CD4-positive, alpha-beta T cell (primary cell): ENCODE data around the gene MYO9A. TPM values are rescaled to one million over a fixed set of nuclear protein-coding genes. Genes with fewer than 3 reads are reported as not detected.

Experiments
- ATAC-seq: fragments of 200-7000 bp; cut with Tn5 transposase; one replicate; pipeline ENCODE4 v1.10.0; 2022; ENCODE audit warnings: mild to moderate bottlenecking; ENCODE audit not compliant: poor library complexity
- CTCF ChIA-PET: fragments of 350-600 bp; sonication (Branson Sonifier 250); formaldehyde crosslinking; loops from one replicate; lab custom pipeline; 2021; ENCODE audit warnings: antibody characterized with exemption, inconsistent platforms; lab: Charles Lee
- POLR2A ChIA-PET: fragments of 350-600 bp; sonication (Branson Sonifier 250); formaldehyde crosslinking; loops from one replicate; lab custom pipeline; 2021; ENCODE audit warnings: antibody characterized with exemption, inconsistent platforms; lab: Charles Lee
- DNase-seq, 14 experiments: peaks; one replicate each; pipeline ENCODE4 v3.0.0-alpha.2; 2013 to 2020; ENCODE audit warnings: mixed read lengths in 2 of 14
- H3K27ac ChIP-seq, 2 donors: one replicate each; pipeline versions ENCODE4 v1.5.1 to v1.7.0; 2013; ENCODE audit warnings: low read length in 2 of 2, low read depth in 1 of 2, mild to moderate bottlenecking in 1 of 2
- H3K27me3 ChIP-seq, 2 experiments: 1 replicate in 1 of 2; 2 replicates in 1 of 2; pipeline versions ENCODE4 v1.6.1 to v1.7.0; 2013; ENCODE audit warnings: low read length in 2 of 2, control low read depth in 1 of 2, mild to moderate bottlenecking in 1 of 2, moderate library complexity in 1 of 2; ENCODE audit not compliant: insufficient read depth in 2 of 2, control insufficient read depth in 1 of 2
- H3K36me3 ChIP-seq: one replicate; pipeline ENCODE4 v1.6.1; 2013; ENCODE audit warnings: low read length, control low read depth; ENCODE audit not compliant: insufficient read depth
- H3K4me1 ChIP-seq: one replicate; pipeline ENCODE4 v1.6.1; 2013; ENCODE audit warnings: low read length, control low read depth; ENCODE audit not compliant: insufficient read depth
- H3K4me3 ChIP-seq: one replicate; pipeline ENCODE4 v1.5.1; 2013; ENCODE audit warnings: mild to moderate bottlenecking, low read length, moderate library complexity
- H3K9me3 ChIP-seq, 2 experiments: 1 replicate in 1 of 2; 2 replicates in 1 of 2; pipeline versions ENCODE4 v1.6.1 to v1.7.0; 2013; ENCODE audit warnings: low read length in 2 of 2, mild to moderate bottlenecking in 2 of 2, control low read depth in 1 of 2, moderate library complexity in 1 of 2; ENCODE audit not compliant: control insufficient read depth in 1 of 2, insufficient read depth in 1 of 2
- H3K27ac Mint-ChIP-seq: one replicate; pipeline ENCODE4 v1.8.0; 2020; ENCODE audit warnings: mixed read lengths
- H3K27me3 Mint-ChIP-seq: one replicate; pipeline ENCODE4 v1.8.0; 2021; ENCODE audit warnings: mixed read lengths
- H3K36me3 Mint-ChIP-seq: one replicate; pipeline ENCODE4 v1.8.0; 2021; ENCODE audit warnings: low read depth, mixed read lengths
- H3K4me1 Mint-ChIP-seq: one replicate; pipeline ENCODE4 v1.8.0; 2021; ENCODE audit warnings: low read depth, mixed read lengths
- H3K4me3 Mint-ChIP-seq: one replicate; pipeline ENCODE4 v1.8.0; 2020; ENCODE audit warnings: mild to moderate bottlenecking, mixed read lengths
- H3K9me3 Mint-ChIP-seq: one replicate; pipeline ENCODE4 v1.8.0; 2020; ENCODE audit warnings: mixed read lengths
- CTCF ChIP-seq: fragments of 200-600 bp; IDR thresholded peaks from one replicate; pipeline ENCODE4 v1.8.0; 2022; ENCODE audit warnings: antibody characterized with exemption, mild to moderate bottlenecking
- intact Hi-C, 2 experiments: fragments of 100-400 bp; cut with DNase I in 1 of 2; cut with micrococcal nuclease in 1 of 2; formaldehyde crosslinking; loops; one replicate each; pipeline versions ENCODE4 v1.15.1 to v1.9.0; 2023 to 2025; cut with DNase I, micrococcal nuclease
- total RNA-seq, 174 experiments: library from RNA in 2 of 174; stranded (reverse) in 2 of 174; gene quantifications; one replicate each; pipeline ENCODE4 v1.2.3 and lab custom pipeline; 2021 to 2026

The MYO9A gene
- total RNA-seq, 2 experiments from 2014 or later, result 23.4 to 29.1 TPM

- no peaks in the 10 kb centered on the region for H3K9me3 ChIP-seq
- H3K36me3 Mint-ChIP-seq, result no peaks in the 10 kb centered on the region
- H3K27ac Mint-ChIP-seq, result no peak overlapping the region
- H3K4me3 ChIP-seq, result no peak overlapping the region
- H3K4me1 Mint-ChIP-seq, result no peaks in the 10 kb centered on the region
- H3K4me1 ChIP-seq, result no peaks in the 10 kb centered on the region
- DNase-seq (no peak), ATAC-seq (no peak)
- no peak overlapping the region for H3K27ac ChIP-seq
- H3K27me3 Mint-ChIP-seq, result no peaks in the 10 kb centered on the region
- no peaks in the 10 kb centered on the region for H3K36me3 ChIP-seq
- H3K9me3 Mint-ChIP-seq, result no peaks in the 10 kb centered on the region
- no peak overlapping the region for H3K4me3 Mint-ChIP-seq
- intact Hi-C loops, result no loop called here
- ChIA-PET POLR2A (no interaction called here), CTCF (no interaction called here)
- no peaks in the 10 kb centered on the region for H3K27me3 ChIP-seq
- no peak for TF ChIP-seq CTCF
Observed at GRCh38 chr15:72133211-72133610, 15.3 kb upstream of the MYO9A start.

- CTCF ChIA-PET, result no interaction called here
- no peaks in the 10 kb centered on the region for H3K4me1 ChIP-seq
- no peak for ATAC-seq
- no peaks in the 10 kb centered on the region for H3K36me3 ChIP-seq
- H3K27ac ChIP-seq, result no peak overlapping the region
- no peak for DNase-seq
- H3K9me3 ChIP-seq, result no peaks in the 10 kb centered on the region
- POLR2A ChIA-PET, result no interaction called here
- Mint-ChIP-seq H3K27ac (no peak overlapping the region), H3K9me3 (no peaks in the 10 kb centered on the region), H3K4me1 (no peaks in the 10 kb centered on the region), H3K4me3 (no peak overlapping the region), H3K27me3 (no peaks in the 10 kb centered on the region), H3K36me3 (no peaks in the 10 kb centered on the region)
- H3K4me3 ChIP-seq, result no peak overlapping the region
- H3K27me3 ChIP-seq, result no peaks in the 10 kb centered on the region
- intact Hi-C loops, result no loop called here
- TF ChIP-seq CTCF, result no peak
Observed at GRCh38 chr15:72131922-72132321, 14.0 kb upstream of the MYO9A start.

- H3K36me3 ChIP-seq, result no peaks in the 10 kb centered on the region
- DNase-seq (no peak), ATAC-seq (no peak)
- no peaks in the 10 kb centered on the region for H3K27me3 ChIP-seq
- no peaks in the 10 kb centered on the region for H3K9me3 ChIP-seq
- Mint-ChIP-seq H3K36me3 (no peaks in the 10 kb centered on the region), H3K9me3 (no peaks in the 10 kb centered on the region), H3K4me3 (no peak overlapping the region), H3K27me3 (no peaks in the 10 kb centered on the region), H3K27ac (no peak overlapping the region), H3K4me1 (no peaks in the 10 kb centered on the region)
- TF ChIP-seq CTCF, result no peak
- no peak overlapping the region for H3K4me3 ChIP-seq
- H3K4me1 ChIP-seq, result no peaks in the 10 kb centered on the region
- H3K27ac ChIP-seq, result no peak overlapping the region
- ChIA-PET CTCF (no interaction called here), POLR2A (no interaction called here)
- intact Hi-C loops, result no loop called here
Observed at GRCh38 chr15:72130272-72130671, 12.3 kb upstream of the MYO9A start.
